Liver (tissue), 3 donors: ENCODE measurements around the gene GPX4.

Source experiments
- FOXA1 ChIP-seq: IDR thresholded peaks from 2 replicates; pipeline ENCODE4 v1.6.1; 2016; ENCODE audit warnings: antibody characterized with exemption
- HNF4A ChIP-seq, 2 donors: conservative IDR thresholded peaks; 2 replicates each; pipeline ENCODE4 v1.6.1; 2016; ENCODE audit warnings: antibody characterized with exemption in 2 of 2, mild to moderate bottlenecking in 2 of 2
- JUND ChIP-seq, 2 donors: IDR thresholded peaks; 2 replicates each; pipeline ENCODE4 v1.6.1; 2016; ENCODE audit warnings: antibody characterized with exemption in 2 of 2
- RAD21 ChIP-seq, 2 donors: IDR thresholded peaks; 2 replicates each; pipeline ENCODE4 v1.6.1; 2016; ENCODE audit warnings: antibody characterized with exemption in 2 of 2, mild to moderate bottlenecking in 2 of 2
- TAF1 ChIP-seq: conservative IDR thresholded peaks from 2 replicates; pipeline ENCODE4 v1.6.1; 2016; ENCODE audit warnings: antibody characterized with exemption, mild to moderate bottlenecking
- YY1 ChIP-seq: IDR thresholded peaks from 2 replicates; pipeline ENCODE4 v1.6.1; 2016; ENCODE audit warnings: antibody characterized with exemption, mild to moderate bottlenecking
- TF ChIP-seq, protein P1 (sequence below): fragments of 150-350 bp; IDR thresholded peaks from 2 replicates; pipeline ENCODE4 v1.5.1; 2017; ENCODE audit warnings: improper control_type of control experiment, low read depth, low read length; ENCODE audit not compliant: missing input control
- TF ChIP-seq, protein P2 (sequence below): IDR thresholded peaks from 2 replicates; pipeline ENCODE4 v1.6.1; 2016; ENCODE audit warnings: antibody characterized with exemption
- TF ChIP-seq, protein P3 (sequence below): IDR thresholded peaks from 2 replicates; pipeline ENCODE4 v1.6.1; 2016; ENCODE audit warnings: antibody characterized with exemption
- TF ChIP-seq, protein P4 (sequence below): IDR thresholded peaks from 2 replicates; pipeline ENCODE4 v1.6.1; 2016; ENCODE audit warnings: antibody characterized with exemption, mild to moderate bottlenecking
- TF ChIP-seq, protein P5 (sequence below): IDR thresholded peaks from 2 replicates; pipeline ENCODE4 v1.6.1; 2016; ENCODE audit warnings: antibody characterized with exemption
- donor health status: healthy.
- donor health status: healthy.

DNA sequence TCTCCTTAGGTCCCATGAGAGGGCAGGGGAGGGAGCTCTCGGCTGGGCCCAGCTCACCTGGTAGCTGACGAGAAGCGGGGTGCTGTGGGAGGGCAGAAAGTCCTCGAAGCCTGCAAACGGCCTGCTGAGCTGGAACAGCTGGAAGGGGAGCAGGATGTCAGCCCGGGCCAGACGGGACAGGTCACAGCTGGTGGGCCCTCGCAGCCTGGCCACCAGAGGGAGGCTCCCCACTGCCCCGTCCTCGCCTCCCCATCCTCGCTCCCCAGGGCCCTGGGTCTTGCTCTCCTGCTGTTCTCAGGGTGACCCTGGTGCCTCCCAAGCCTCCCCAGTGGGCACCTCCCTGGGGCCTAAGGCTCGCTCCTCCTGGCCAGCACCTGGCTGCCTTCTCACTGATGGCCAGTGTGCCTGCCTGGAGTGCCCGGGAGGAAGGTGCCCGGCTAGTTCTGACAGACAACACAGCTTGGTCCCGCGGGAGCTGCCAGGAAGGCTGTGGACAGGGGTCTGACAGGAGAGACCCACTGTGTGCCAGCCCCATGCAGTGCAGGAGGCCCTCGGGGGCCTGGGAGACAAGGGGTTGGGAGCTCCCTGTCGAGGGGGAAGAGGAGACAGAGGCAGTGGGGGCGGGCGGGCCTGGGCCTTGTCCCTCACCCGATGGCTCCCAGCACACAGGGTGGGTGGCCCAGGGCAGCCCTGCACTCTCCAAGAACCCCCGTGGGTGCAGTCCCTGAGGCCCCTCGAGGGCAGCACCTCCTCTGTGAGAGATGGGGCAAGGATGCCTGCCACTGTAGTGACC, 20.3 kb downstream of the GPX4 start:
- no peak for TF ChIP-seq FOXA1
- TF ChIP-seq, protein P1, sequence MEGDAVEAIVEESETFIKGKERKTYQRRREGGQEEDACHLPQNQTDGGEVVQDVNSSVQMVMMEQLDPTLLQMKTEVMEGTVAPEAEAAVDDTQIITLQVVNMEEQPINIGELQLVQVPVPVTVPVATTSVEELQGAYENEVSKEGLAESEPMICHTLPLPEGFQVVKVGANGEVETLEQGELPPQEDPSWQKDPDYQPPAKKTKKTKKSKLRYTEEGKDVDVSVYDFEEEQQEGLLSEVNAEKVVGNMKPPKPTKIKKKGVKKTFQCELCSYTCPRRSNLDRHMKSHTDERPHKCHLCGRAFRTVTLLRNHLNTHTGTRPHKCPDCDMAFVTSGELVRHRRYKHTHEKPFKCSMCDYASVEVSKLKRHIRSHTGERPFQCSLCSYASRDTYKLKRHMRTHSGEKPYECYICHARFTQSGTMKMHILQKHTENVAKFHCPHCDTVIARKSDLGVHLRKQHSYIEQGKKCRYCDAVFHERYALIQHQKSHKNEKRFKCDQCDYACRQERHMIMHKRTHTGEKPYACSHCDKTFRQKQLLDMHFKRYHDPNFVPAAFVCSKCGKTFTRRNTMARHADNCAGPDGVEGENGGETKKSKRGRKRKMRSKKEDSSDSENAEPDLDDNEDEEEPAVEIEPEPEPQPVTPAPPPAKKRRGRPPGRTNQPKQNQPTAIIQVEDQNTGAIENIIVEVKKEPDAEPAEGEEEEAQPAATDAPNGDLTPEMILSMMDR = no peak
- TF ChIP-seq TAF1 = no peak
- TF ChIP-seq JUND (IDR thresholded peaks at IDR 0.05) = no peak
- TF ChIP-seq, protein P2, sequence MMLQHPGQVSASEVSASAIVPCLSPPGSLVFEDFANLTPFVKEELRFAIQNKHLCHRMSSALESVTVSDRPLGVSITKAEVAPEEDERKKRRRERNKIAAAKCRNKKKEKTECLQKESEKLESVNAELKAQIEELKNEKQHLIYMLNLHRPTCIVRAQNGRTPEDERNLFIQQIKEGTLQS = no peak
- TF ChIP-seq, protein P3, sequence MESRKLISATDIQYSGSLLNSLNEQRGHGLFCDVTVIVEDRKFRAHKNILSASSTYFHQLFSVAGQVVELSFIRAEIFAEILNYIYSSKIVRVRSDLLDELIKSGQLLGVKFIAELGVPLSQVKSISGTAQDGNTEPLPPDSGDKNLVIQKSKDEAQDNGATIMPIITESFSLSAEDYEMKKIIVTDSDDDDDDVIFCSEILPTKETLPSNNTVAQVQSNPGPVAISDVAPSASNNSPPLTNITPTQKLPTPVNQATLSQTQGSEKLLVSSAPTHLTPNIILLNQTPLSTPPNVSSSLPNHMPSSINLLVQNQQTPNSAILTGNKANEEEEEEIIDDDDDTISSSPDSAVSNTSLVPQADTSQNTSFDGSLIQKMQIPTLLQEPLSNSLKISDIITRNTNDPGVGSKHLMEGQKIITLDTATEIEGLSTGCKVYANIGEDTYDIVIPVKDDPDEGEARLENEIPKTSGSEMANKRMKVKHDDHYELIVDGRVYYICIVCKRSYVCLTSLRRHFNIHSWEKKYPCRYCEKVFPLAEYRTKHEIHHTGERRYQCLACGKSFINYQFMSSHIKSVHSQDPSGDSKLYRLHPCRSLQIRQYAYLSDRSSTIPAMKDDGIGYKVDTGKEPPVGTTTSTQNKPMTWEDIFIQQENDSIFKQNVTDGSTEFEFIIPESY = no peak
- TF ChIP-seq YY1 = no peak
- TF ChIP-seq RAD21 (IDR thresholded peaks at IDR 0.05) = no peak
- TF ChIP-seq, protein P4, sequence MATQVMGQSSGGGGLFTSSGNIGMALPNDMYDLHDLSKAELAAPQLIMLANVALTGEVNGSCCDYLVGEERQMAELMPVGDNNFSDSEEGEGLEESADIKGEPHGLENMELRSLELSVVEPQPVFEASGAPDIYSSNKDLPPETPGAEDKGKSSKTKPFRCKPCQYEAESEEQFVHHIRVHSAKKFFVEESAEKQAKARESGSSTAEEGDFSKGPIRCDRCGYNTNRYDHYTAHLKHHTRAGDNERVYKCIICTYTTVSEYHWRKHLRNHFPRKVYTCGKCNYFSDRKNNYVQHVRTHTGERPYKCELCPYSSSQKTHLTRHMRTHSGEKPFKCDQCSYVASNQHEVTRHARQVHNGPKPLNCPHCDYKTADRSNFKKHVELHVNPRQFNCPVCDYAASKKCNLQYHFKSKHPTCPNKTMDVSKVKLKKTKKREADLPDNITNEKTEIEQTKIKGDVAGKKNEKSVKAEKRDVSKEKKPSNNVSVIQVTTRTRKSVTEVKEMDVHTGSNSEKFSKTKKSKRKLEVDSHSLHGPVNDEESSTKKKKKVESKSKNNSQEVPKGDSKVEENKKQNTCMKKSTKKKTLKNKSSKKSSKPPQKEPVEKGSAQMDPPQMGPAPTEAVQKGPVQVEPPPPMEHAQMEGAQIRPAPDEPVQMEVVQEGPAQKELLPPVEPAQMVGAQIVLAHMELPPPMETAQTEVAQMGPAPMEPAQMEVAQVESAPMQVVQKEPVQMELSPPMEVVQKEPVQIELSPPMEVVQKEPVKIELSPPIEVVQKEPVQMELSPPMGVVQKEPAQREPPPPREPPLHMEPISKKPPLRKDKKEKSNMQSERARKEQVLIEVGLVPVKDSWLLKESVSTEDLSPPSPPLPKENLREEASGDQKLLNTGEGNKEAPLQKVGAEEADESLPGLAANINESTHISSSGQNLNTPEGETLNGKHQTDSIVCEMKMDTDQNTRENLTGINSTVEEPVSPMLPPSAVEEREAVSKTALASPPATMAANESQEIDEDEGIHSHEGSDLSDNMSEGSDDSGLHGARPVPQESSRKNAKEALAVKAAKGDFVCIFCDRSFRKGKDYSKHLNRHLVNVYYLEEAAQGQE = no peak
- TF ChIP-seq, protein P5, sequence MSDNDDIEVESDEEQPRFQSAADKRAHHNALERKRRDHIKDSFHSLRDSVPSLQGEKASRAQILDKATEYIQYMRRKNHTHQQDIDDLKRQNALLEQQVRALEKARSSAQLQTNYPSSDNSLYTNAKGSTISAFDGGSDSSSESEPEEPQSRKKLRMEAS = no peak
- no peak for TF ChIP-seq HNF4A (conservative IDR thresholded peaks at IDR 0.05)
